ENCODE results near the gene CLASP2.

Gene CLASP2

DNA sequence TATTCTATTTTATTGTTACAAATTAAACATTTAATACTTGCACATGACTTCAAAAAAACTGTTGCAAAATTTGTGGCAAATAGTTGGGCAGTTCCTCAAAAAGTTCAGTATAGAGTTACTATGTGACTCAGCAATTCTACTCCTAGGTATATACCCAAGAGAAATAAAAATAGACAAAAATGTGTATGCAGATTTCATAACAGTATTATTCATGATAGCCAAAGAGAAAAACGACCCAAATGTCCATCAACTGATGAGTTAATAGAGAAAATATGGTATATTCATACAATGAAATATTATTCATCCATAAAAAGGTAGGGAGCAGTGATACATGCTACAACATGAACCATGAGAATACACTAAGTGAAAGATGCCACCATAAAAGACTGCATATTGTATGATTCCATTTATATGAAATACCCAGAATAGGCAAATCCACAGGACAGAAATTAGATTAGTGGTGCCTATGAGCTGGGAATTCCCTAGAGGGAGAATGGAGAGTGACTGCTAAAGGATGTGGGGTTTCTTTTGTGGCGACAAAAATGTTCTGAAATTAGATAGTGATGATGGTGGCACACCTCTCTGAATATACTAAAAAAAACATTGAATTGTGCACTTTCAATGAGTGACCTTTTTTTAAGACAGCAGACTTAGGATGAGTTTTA lies 31.6 kb upstream of the CLASP2 start:
- DNase-seq = no peak
- TF ChIP-seq, protein P1, sequence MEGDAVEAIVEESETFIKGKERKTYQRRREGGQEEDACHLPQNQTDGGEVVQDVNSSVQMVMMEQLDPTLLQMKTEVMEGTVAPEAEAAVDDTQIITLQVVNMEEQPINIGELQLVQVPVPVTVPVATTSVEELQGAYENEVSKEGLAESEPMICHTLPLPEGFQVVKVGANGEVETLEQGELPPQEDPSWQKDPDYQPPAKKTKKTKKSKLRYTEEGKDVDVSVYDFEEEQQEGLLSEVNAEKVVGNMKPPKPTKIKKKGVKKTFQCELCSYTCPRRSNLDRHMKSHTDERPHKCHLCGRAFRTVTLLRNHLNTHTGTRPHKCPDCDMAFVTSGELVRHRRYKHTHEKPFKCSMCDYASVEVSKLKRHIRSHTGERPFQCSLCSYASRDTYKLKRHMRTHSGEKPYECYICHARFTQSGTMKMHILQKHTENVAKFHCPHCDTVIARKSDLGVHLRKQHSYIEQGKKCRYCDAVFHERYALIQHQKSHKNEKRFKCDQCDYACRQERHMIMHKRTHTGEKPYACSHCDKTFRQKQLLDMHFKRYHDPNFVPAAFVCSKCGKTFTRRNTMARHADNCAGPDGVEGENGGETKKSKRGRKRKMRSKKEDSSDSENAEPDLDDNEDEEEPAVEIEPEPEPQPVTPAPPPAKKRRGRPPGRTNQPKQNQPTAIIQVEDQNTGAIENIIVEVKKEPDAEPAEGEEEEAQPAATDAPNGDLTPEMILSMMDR (IDR thresholded peaks at IDR 0.05; ENCODE audit: low read depth, low read length) = no peak
- Histone ChIP-seq H3K9me3 (no peaks in the 10 kb centered on the region), H3K27me3 (no peaks in the 10 kb centered on the region), H3K36me3 (no peaks in the 10 kb centered on the region), H3K4me3 (ENCODE audit: low read depth, low read length) (no peak overlapping the region), H3K4me1 (no peaks in the 10 kb centered on the region)

DNA sequence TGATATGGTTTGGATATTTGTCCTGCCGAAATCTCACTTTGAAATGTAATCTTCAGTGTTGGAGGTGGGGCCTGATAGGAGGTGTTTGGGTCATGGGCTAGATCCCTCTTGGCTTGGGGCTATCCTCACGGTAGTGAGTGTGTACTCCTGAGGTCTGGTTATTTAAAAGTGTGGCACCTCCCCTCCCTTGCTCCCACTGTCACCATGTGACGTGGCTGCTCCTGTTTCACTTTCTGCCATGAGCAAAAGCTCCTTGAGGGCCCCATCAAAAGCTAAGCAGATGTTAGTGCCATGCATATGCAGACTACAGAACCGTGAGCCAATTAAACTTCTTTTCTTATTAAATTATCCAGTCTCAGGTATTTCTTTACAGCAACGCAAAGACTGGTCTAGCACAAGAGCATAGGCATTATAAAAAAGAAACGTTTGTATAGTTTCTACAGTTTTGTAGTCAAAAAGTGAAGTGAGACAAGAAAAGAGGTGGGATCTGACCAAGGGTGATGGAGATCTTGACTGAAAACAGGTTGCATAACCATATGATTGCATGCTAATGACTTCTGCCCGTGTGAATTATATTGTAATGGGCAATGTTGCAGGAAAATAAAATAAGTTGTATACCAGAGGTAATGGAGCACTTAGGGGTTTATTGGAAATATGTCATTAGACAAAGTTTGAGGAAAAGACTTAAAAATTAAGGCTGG lies 28.5 kb upstream of the CLASP2 start:
- no peak overlapping the region for H3K4me3 ChIP-seq (ENCODE audit: low read depth, low read length)
- DNase-seq = no peak

DNA sequence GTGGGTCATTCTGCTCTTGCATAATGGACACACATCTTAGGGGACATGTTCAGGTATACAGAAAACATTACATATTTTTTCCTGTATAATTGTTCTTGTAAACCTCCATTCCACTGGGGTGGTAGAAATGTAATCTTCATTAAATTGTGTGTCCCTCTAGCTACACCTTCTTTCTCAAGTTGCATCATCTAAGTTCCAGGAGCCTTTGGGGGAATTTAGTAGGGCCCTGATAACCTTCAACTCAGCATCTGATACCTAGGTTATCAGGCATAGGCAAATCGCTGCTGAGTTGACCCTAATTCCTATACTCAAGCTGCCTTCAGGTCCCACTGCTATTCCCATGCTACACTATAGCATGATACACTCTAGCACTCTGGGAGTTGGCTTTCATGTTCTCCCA lies 19.1 kb upstream of the CLASP2 start:
- Histone ChIP-seq H3K4me3 (ENCODE audit: low read depth, low read length) (no peak overlapping the region), H3K9me3 (no peaks in the 10 kb centered on the region), H3K4me1 (no peaks in the 10 kb centered on the region), H3K27me3 (no peaks in the 10 kb centered on the region), H3K36me3 (no peaks in the 10 kb centered on the region)
- TF ChIP-seq, protein P1 (IDR thresholded peaks at IDR 0.05; ENCODE audit: low read depth, low read length) = no peak
- DNase-seq = no peak

More for the DNA sequence above, 28.5 kb upstream of the CLASP2 start:
- Histone ChIP-seq H3K36me3 (no peaks in the 10 kb centered on the region), H3K27me3 (no peaks in the 10 kb centered on the region), H3K4me1 (no peaks in the 10 kb centered on the region), H3K9me3 (no peaks in the 10 kb centered on the region)
- TF ChIP-seq, protein P1 (IDR thresholded peaks at IDR 0.05; ENCODE audit: low read depth, low read length) = no peak

DNA sequence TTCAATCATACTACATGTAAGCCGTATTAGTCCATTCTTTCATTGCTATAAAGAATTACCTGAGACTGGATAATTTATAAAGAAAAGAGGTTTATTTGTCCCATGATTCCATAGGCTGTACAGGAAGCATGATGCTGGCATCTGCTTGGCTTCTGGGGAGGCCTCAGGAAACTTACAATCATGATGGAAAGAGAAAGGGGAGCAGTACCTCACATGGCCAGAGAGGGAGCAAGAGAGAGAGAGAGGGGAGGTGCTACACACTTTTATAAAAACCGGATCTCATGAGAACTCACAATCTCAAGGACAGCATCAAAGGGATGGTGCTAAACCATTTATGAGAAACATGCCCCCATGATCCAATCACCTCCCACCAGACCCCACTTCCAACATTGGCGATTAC lies 14.3 kb upstream of the CLASP2 start:
- H3K4me3 ChIP-seq (ENCODE audit: low read depth, low read length) = no peak overlapping the region

DNA sequence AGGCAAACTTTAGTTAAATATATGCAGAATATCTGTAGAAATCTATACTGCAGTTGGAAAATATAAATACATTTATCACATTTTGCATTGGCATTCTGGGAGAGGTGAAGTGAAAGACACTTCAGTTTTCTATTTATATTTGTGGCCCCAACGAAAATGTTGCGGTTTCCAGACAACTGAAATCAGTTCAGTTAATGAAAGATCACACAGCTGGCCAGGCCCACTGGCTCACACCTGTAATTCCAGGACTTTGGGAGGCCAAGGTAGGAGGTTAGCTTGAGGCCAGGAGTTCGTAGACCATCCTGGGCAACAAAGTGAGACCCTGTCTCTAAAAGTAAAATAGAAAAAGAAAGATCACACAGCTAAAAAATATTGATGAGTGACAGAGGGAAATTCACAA lies 11.9 kb upstream of the CLASP2 start:
- Histone ChIP-seq H3K4me3 (ENCODE audit: low read depth, low read length) (no peak overlapping the region), H3K9me3 (no peaks in the 10 kb centered on the region)

More for the DNA sequence above, 14.3 kb upstream of the CLASP2 start:
- no peaks in the 10 kb centered on the region for H3K27me3 ChIP-seq
- H3K36me3 ChIP-seq = no peaks in the 10 kb centered on the region
- DNase-seq = no peak
- TF ChIP-seq, protein P1 (IDR thresholded peaks at IDR 0.05; ENCODE audit: low read depth, low read length) = peak; percentile 43
- H3K9me3 ChIP-seq = no peaks in the 10 kb centered on the region
- H3K4me1 ChIP-seq = no peaks in the 10 kb centered on the region

More for the DNA sequence above, 11.9 kb upstream of the CLASP2 start:
- DNase-seq = no peak
- TF ChIP-seq, protein P1 (IDR thresholded peaks at IDR 0.05; ENCODE audit: low read depth, low read length) = no peak
- no peaks in the 10 kb centered on the region for H3K36me3 ChIP-seq
- no peaks in the 10 kb centered on the region for H3K27me3 ChIP-seq
- H3K4me1 ChIP-seq = no peaks in the 10 kb centered on the region

Data from BE2C (cell line).